Thoracic aorta (tissue), 2 donors: ENCODE measurements around the gene HLA-G. TPM values are rescaled to one million over a fixed set of nuclear protein-coding genes. Genes with fewer than 3 reads are reported as not detected.

Source experiments
- ATAC-seq: fragments of 150-250 bp; one replicate; pipeline ENCODE4 v1.8.0; 2017; ENCODE audit warnings: low read depth; ENCODE audit not compliant: insufficient number of reproducible peaks, low FRiP score
- DNase-seq: peaks from one replicate; pipeline ENCODE4 v3.0.0-alpha.2; 2020; ENCODE audit warnings: low spot score
- H3K27ac ChIP-seq, 2 donors: fragments of 200-600 bp; sonication (generic); 1 replicate in 1 of 2; 2 replicates in 1 of 2; pipeline ENCODE4 v1.5.1; 2016; ENCODE audit warnings: mild to moderate bottlenecking in 2 of 2, moderate library complexity in 2 of 2
- H3K27me3 ChIP-seq: fragments of 200-600 bp; sonication (generic); replicated peaks from 2 replicates; pipeline ENCODE4 v1.6.0; 2016; ENCODE audit warnings: mild to moderate bottlenecking; ENCODE audit not compliant: insufficient read depth
- H3K36me3 ChIP-seq: fragments of 200-600 bp; sonication (generic); one replicate; pipeline ENCODE4 v1.5.1; 2016
- H3K4me1 ChIP-seq, 2 donors: fragments of 200-600 bp; sonication (generic); 1 replicate in 1 of 2; 2 replicates in 1 of 2; pipeline versions ENCODE4 v1.5.1 to v1.6.0; 2016; ENCODE audit warnings: low read depth in 2 of 2, mild to moderate bottlenecking in 1 of 2; ENCODE audit not compliant: control insufficient read depth in 1 of 2
- H3K4me3 ChIP-seq: fragments of 200-600 bp; sonication (generic); 2 replicates; pipeline ENCODE4 v1.5.1; 2016; ENCODE audit warnings: mild to moderate bottlenecking
- H3K9me3 ChIP-seq: fragments of 200-600 bp; sonication (generic); 2 replicates; pipeline ENCODE4 v1.5.1; 2016
- CTCF ChIP-seq: fragments of 200-600 bp; sonication (generic); IDR thresholded peaks from one replicate; pipeline ENCODE4 v1.5.1; 2019; ENCODE audit warnings: antibody characterized with exemption
- total RNA-seq, 2 donors: library from RNA; depleted of rRNA; stranded (reverse); fragments of >200 nt; gene quantifications; one replicate each; pipeline versions ENCODE4 v1.1.0 to v1.2.3, GENCODE V29; 2016

Gene HLA-G
- total RNA-seq, 2 donors from 2014 or later = 0.85 TPM; not detected in 1

GRCh38 chr6:29826271-29826670 lies 1.4 kb upstream of the HLA-G start:
- Histone ChIP-seq H3K36me3 (no peaks in the 10 kb centered on the region), H3K4me3 (no peak overlapping the region), H3K9me3 (no peaks in the 10 kb centered on the region), H3K4me1 (peaks cover 0 to 5% of the 10 kb centered on the region in 2 donors), H3K27ac (no peak overlapping the region), H3K27me3 (no peaks in the 10 kb centered on the region)
- no peak for TF ChIP-seq CTCF
- DNase-seq (no peak), ATAC-seq (no peak)

- Histone ChIP-seq H3K4me3 (peak overlapping the region; percentile 59), H3K27ac (no peak overlapping the region), H3K4me1 (peaks cover 0 to 5% of the 10 kb centered on the region in 2 donors), H3K36me3 (no peaks in the 10 kb centered on the region), H3K9me3 (no peaks in the 10 kb centered on the region), H3K27me3 (no peaks in the 10 kb centered on the region)
- ATAC-seq (no peak), DNase-seq (no peak)
- TF ChIP-seq CTCF = no peak
These were observed 809 bp downstream of the HLA-G start for GRCh38 chr6:29828471-29828797.

DNA sequence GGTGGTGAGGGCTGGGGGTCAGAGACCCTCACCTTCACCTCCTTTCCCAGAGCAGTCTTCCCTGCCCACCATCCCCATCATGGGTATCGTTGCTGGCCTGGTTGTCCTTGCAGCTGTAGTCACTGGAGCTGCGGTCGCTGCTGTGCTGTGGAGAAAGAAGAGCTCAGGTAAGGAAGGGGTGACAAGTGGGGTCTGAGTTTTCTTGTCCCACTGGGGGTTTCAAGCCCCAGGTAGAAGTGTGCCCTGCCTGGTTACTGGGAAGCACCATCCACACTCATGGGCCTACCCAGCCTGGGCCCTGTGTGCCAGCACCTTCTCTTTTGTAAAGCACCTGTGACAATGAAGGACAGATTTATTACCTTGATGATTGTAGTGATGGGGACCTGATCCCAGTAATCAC lies 2.1 kb downstream of the HLA-G start:
- DNase-seq (no peak), ATAC-seq (no peak)

GRCh38 chr6:29830409-29830808 lies 2.8 kb downstream of the HLA-G start:
- ATAC-seq = no peak
- H3K27me3 ChIP-seq = no peaks in the 10 kb centered on the region
- no peak for TF ChIP-seq CTCF

More for the DNA sequence above, 2.1 kb downstream of the HLA-G start:
- Histone ChIP-seq H3K36me3 (no peaks in the 10 kb centered on the region), H3K27me3 (no peaks in the 10 kb centered on the region), H3K9me3 (no peaks in the 10 kb centered on the region), H3K4me1 (peaks cover 0 to 5% of the 10 kb centered on the region in 2 donors), H3K4me3 (no peak overlapping the region), H3K27ac (no peak overlapping the region)
- TF ChIP-seq CTCF = no peak

GRCh38 chr6:29831776-29832175 lies 4.2 kb downstream of the HLA-G start:
- no peak for ATAC-seq

More at GRCh38 chr6:29830409-29830808, 2.8 kb downstream of the HLA-G start:
- H3K9me3 ChIP-seq = no peaks in the 10 kb centered on the region
- no peak for DNase-seq
- no peak overlapping the region for H3K27ac ChIP-seq
- no peaks in the 10 kb centered on the region for H3K36me3 ChIP-seq
- H3K4me3 ChIP-seq = no peak overlapping the region
- peaks cover 0 to 5% of the 10 kb centered on the region in 2 donors for H3K4me1 ChIP-seq

More at GRCh38 chr6:29831776-29832175, 4.2 kb downstream of the HLA-G start:
- Histone ChIP-seq H3K27ac (no peak overlapping the region), H3K4me1 (peaks cover 0 to 5% of the 10 kb centered on the region in 2 donors), H3K4me3 (no peak overlapping the region), H3K9me3 (no peaks in the 10 kb centered on the region), H3K27me3 (no peaks in the 10 kb centered on the region), H3K36me3 (no peaks in the 10 kb centered on the region)
- TF ChIP-seq CTCF = no peak
- no peak for DNase-seq
